GM21381 (cell line): Measurements from ENCODE around the gene NCOA4.
"Not testable (repeated sequence)": the region's sequence is repeated elsewhere in the genome, so short reads cannot be mapped to it uniquely, and the experiment has no call there.

ENCODE experiments used
- ATAC-seq: cut with Tn5 transposase; IDR thresholded peaks from one replicate; pipeline ENCODE4 v1.9.1; 2021; ENCODE audit warnings: mild to moderate bottlenecking, moderate library complexity; ENCODE audit not compliant: unreplicated experiment

The NCOA4 gene

DNA sequence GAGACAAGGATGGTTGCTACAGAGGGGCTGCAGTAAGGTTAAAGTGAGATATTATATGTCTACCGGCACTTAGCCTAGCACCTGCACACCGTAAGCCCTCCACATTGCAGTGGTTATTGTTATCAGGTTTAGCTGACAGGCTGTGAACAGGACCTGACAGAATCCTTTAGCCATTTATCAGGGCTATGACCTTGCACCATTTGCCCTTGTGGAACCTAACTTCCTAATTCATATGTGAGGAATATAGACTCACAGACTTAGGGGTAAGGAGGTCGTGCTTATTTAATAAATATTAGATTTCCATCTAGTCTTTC lies 10.1 kb downstream of the NCOA4 start:
- ATAC-seq = no peak

GRCh38 chr10:46019569-46020343 lies 10.7 kb downstream of the NCOA4 start:
- ATAC-seq = no peak

GRCh38 chr10:46019177-46019528 lies 11.3 kb downstream of the NCOA4 start:
- ATAC-seq = no peak

DNA sequence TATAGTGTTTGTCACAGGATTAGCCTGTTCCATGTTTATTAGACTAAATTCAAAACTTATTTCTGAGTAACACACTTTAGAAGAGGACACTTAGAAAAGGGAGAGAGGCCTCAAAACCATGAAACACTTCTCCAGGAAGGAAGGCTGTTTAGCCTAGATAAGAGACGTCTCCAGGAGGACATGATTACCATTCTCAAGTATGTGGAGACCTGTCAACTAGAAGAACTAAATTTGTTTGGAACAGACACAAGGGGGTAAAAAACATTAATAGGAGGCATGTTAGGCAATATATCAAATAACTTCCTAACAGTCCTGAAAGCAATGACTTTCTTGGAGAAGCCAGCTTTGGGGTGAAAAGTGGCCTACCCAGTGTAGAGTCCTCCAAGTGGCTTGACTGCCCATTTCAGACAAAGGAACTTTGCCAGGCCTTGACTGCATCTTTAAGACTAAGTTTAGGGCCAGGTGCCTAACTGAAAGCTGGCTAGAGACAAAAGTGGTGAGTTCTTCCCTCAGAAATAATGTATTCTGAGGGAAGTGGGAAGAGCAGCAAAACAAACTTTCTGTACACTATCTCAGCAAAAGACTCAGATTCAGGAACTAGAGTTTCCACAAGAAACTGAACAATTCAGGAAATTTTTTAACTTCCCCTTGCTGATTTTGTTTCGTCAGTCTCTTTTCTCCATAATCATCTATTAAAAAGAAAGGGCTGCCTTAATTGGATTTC lies 11.8 kb downstream of the NCOA4 start:
- ATAC-seq = no peak

- no peak for ATAC-seq
Measured at GRCh38 chr10:46017733-46018132, 12.7 kb downstream of the NCOA4 start.

- no peak for ATAC-seq
Measured at GRCh38 chr10:46016811-46017210, 13.6 kb downstream of the NCOA4 start.

DNA sequence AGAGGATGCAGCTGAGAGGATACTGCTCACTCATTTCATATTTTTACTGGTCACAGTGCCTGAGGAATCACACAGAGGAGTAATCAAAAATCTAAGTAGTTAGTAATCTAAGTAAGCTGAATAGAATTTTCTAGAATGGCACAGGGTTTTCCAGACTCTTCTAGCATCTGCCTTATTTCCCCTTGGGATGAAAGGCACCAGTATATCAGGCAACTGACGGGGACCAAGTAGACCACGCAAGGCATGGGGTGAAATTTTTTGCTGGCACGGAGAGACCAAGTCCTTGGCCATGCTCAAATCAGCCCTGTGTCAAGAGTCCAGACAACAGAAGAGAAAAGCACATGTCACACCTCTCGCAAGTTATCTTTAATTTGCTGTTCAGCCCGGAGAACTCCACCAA lies 14.2 kb downstream of the NCOA4 start:
- no peak for ATAC-seq

DNA sequence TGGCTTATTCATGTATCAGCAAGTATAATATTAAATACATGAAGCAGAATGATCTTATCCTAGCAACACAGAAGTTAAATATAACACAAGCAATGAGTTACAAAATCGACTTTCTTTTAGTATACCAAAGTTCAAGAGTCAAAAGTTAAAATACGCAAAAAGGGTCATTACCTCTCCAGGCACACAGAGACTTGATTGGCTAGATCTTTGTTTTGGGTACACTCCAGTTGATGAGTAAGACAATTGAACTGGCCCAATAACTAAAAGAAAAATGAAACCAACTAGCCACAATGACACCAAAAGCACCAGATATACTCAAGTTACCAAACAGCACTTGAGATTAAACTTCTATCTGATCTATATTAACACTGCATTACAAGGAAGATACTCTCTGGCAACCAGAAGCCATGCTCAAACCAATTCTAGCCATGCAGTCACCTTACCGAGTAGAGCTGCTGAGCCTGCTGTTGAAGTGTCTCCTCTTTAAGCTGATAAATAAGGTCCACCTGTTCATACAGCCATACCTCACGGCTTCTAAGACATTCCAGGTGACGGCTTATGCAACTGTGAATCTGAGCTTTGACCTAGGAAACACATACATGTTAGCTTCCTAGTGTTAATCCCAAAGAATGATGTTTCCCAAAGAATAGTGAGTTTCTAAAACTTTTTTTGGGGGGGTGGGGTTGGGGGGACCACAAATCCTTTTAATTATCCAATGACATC lies 15.6 kb downstream of the NCOA4 start:
- ATAC-seq = no peak

DNA sequence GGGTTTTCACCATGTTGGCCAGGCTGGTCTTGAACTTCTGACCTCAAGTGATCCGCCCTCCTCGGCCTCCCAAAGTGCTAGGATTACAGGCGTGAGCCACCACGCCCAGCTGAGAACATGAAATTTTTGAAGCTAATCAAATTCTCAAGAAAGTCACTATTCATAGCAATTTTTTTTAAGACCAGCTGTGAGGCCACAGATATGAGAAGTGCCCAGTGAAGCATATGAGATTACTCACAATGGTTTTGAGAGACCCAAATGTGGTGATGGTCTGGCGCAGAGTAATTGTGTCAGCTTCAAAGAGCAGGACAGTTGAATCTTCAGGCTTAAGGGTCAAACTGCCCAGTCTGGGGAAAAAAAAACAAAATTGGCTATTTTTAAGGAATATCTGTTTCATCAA lies 16.2 kb downstream of the NCOA4 start:
- ATAC-seq = no peak

DNA sequence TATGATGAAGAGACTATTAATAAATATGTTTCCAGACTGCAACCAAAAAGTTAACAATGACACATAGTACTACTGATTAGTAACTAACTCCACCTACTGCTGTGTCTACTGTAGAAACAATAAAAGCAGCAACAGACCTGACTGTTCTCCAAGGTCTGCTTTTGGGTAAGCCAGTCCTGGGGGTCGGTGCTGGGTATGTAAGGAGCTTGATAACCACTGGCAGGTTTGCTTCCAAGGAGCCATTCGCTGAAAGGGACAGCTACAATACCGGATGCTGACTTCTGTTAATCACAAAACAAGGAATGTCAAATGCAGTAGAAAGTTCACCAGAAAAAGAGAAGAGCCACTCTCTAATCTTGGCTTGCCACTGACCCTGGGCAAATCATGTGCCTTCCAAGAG lies 17.7 kb downstream of the NCOA4 start:
- ATAC-seq = no peak

- no peak for ATAC-seq
Measured at GRCh38 chr10:46006219-46006618, 24.2 kb downstream of the NCOA4 start.

DNA sequence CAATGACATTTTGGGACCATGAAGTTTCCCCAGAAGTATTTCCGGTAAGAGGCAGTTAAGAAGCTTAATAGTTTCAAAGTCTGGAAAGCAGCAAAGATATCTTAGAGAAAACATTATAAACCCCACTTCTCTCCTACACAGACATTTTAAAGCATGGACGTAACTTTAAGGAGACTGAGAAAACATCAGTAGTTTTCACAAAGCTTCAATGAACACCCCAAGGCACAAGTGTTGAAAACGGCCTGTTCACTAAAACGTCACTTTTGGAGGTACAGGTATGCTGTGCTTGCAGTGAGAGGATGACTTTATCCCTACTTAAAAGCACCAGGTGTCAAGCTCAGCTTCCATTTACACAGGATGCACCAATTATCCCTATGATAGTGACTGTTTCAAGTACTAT lies 25.0 kb downstream of the NCOA4 start:
- ATAC-seq = no peak

GRCh38 chr10:46004963-46005362 lies 25.5 kb downstream of the NCOA4 start:
- no peak for ATAC-seq

GRCh38 chr10:46002916-46003693 lies 27.3 kb downstream of the NCOA4 start:
- no peak for ATAC-seq

GRCh38 chr10:46002189-46002687 lies 28.2 kb downstream of the NCOA4 start:
- not testable (repeated sequence) for ATAC-seq

- no peak for ATAC-seq
Measured at GRCh38 chr10:46001187-46001756, 29.2 kb downstream of the NCOA4 start.

GRCh38 chr10:46000538-46000937 lies 29.9 kb downstream of the NCOA4 start:
- ATAC-seq = no peak

DNA sequence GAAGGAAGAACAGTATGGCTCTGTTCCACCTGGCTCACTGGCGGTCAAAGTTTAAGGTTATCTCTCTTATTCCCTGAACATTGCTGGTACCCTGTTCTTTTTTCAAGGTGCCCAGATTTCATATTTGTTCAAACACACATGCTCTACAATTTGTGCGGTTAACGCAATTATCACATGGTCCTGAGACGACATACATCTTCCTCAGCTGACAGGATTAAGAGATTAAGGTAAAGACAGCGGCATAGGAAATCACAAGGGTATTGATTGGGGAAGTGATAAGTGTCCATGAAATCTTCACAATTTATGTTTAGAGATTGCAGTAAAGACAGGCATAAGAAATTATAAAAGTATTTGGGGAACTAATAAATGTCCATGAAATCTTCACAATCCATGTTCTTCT lies 30.5 kb downstream of the NCOA4 start:
- ATAC-seq = not testable (repeated sequence)

DNA sequence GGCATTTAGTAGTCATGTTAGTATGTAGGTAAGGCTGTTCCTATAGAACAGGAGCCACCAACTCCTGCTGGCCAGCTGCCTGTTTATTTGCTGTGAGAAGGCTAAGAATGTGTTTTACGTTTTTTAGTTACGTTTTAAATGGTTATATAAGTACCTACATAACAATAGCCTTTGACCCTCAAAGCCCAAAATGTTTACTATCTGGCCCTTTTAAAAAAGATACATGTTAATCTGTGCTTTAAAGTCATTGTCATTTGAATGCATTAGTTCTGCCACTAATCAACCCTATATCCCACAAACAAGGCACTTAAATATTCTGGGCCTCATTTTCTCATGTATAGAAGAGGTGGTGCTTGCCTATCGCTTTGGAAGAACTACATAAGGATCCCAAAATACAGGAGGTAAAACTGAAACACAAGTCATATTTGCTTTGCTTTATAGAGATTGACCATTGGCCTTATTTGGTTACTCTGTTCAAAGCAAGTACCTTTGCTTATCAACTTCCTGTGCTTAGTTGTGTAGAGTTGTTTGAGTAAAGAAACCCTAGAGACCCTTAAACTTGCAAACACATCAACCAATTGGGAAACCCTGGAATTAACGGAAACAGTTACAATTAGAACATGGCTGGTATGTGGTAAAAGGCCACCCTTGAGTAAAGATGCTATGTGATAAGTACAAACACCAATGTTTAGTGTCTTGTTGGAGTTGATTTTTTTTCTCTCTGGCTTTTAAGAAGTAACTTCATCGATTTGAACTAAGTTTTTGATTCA lies 32.2 kb downstream of the NCOA4 start:
- no peak for ATAC-seq

DNA sequence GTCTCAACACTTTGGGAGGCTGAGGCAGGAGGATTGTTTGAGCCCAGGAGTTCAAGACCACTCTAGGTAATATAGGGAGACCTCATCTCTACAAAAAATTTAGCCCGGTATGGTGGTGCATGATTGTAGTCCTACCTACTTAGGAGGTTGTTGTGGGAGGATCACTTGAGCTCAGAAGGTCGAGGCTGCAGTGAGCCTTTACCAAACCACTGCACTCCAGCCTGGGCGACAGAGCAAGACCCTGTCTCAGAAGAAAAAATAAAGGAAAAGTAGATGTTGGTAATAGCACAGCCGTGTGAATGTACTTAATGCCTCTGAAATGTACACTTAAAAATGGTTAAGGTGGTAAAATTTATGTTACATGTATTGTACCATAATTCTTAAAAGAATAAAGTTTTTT lies 32.9 kb downstream of the NCOA4 start:
- ATAC-seq = no peak
